Esophagus squamous epithelium (tissue), 4 donors: Measurements from ENCODE around the gene GPHN.

Experiments used
- POLR2A ChIP-seq, 4 donors: fragments of 450-650 bp; IDR thresholded peaks; one replicate each; pipeline ENCODE4 v1.6.1; 2017; ENCODE audit warnings: antibody characterized with exemption in 4 of 4, mild to moderate bottlenecking in 4 of 4, moderate library complexity in 3 of 4
- TF ChIP-seq, protein P1 (sequence below), 6 experiments: fragments of 450-650 bp in 4 of 6; fragments of 200-600 bp in 2 of 6; sonication (generic) in 2 of 6; IDR thresholded peaks; one replicate each; pipeline ENCODE4 v1.5.1; 2016 to 2019; ENCODE audit warnings: antibody characterized with exemption in 6 of 6, mild to moderate bottlenecking in 4 of 6, moderate library complexity in 4 of 6

DNA sequence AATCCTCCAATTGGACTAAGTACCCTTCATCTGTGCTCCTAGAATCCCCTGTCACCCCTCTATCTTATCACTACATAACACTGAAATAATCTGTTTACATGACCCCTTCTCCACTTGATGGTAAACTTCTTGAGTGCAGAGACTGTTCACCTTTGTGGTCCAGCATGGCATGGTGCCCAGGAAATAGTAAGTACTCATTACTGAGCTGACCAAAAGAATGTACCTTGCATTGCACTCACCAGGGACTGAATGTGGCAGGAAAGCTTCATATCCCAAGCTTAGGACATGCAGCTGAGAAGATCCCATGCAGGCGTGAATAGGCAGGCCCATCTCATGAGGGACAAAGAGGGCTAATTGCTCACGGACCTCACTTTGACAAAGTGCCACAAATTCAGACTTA is 679.9 kb downstream of the GPHN start:
- TF ChIP-seq, protein P1, sequence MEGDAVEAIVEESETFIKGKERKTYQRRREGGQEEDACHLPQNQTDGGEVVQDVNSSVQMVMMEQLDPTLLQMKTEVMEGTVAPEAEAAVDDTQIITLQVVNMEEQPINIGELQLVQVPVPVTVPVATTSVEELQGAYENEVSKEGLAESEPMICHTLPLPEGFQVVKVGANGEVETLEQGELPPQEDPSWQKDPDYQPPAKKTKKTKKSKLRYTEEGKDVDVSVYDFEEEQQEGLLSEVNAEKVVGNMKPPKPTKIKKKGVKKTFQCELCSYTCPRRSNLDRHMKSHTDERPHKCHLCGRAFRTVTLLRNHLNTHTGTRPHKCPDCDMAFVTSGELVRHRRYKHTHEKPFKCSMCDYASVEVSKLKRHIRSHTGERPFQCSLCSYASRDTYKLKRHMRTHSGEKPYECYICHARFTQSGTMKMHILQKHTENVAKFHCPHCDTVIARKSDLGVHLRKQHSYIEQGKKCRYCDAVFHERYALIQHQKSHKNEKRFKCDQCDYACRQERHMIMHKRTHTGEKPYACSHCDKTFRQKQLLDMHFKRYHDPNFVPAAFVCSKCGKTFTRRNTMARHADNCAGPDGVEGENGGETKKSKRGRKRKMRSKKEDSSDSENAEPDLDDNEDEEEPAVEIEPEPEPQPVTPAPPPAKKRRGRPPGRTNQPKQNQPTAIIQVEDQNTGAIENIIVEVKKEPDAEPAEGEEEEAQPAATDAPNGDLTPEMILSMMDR (IDR thresholded peaks at IDR 0.05), result no peak
- no peak for TF ChIP-seq POLR2A (IDR thresholded peaks at IDR 0.05)
